ENCODE results near the gene PPP1R18. TPM values are rescaled to one million over a fixed set of nuclear protein-coding genes. Genes with fewer than 3 reads are reported as not detected.
A peak's percentile ranks its signal among the peaks of the same experiment; 100 is the strongest.

Gene PPP1R18
- total RNA-seq, 1 experiment from 2014 or later: 48.2 TPM

GRCh38 chr6:30686908-30687658, 638 bp upstream of the PPP1R18 start:
- Histone ChIP-seq H3K27me3 (ENCODE audit: control insufficient read depth, insufficient read depth, low read length) (no peaks in the 10 kb centered on the region), H3K4me3 (ENCODE audit: insufficient read depth, low read depth, low read length) (peak overlapping the region; percentile 86), H3K36me3 (replicated peaks; ENCODE audit: control insufficient read depth, insufficient read depth, low read length) (no peaks in the 10 kb centered on the region)
- DNase-seq: peak; percentile 95

- H3K36me3 ChIP-seq (replicated peaks; ENCODE audit: control insufficient read depth, insufficient read depth, low read length): no peaks in the 10 kb centered on the region; the same call in 1 of the 2 replicates
- H3K27me3 ChIP-seq (ENCODE audit: control insufficient read depth, insufficient read depth, low read length): no peaks in the 10 kb centered on the region
- DNase-seq: peak; percentile 64
- H3K4me3 ChIP-seq (ENCODE audit: insufficient read depth, low read depth, low read length): peak overlapping the region; percentile 86
Observed at GRCh38 chr6:30685157-30686008, 1.1 kb downstream of the PPP1R18 start.

- no peak for DNase-seq
Observed at GRCh38 chr6:30684386-30685156, 1.9 kb downstream of the PPP1R18 start.

GRCh38 chr6:30683980-30684338, 2.5 kb downstream of the PPP1R18 start:
- no peaks in the 10 kb centered on the region; the same call in 1 of the 2 replicates for H3K36me3 ChIP-seq (replicated peaks; ENCODE audit: control insufficient read depth, insufficient read depth, low read length)
- H3K4me3 ChIP-seq (ENCODE audit: insufficient read depth, low read depth, low read length): peak overlapping the region; percentile 45

More at GRCh38 chr6:30684386-30685156, 1.9 kb downstream of the PPP1R18 start:
- Histone ChIP-seq H3K36me3 (replicated peaks; ENCODE audit: control insufficient read depth, insufficient read depth, low read length) (no peaks in the 10 kb centered on the region; the same call in 1 of the 2 replicates), H3K27me3 (ENCODE audit: control insufficient read depth, insufficient read depth, low read length) (no peaks in the 10 kb centered on the region), H3K4me3 (ENCODE audit: insufficient read depth, low read depth, low read length) (peak overlapping the region; percentile 45)

GRCh38 chr6:30683183-30683979, 3.1 kb downstream of the PPP1R18 start:
- H3K4me3 ChIP-seq (ENCODE audit: insufficient read depth, low read depth, low read length): peak overlapping the region; percentile 45
- H3K36me3 ChIP-seq (replicated peaks; ENCODE audit: control insufficient read depth, insufficient read depth, low read length): peaks cover 2% of the 10 kb centered on the region
- no peaks in the 10 kb centered on the region for H3K27me3 ChIP-seq (ENCODE audit: control insufficient read depth, insufficient read depth, low read length)
- peak; percentile 64 for DNase-seq

More at GRCh38 chr6:30683980-30684338, 2.5 kb downstream of the PPP1R18 start:
- H3K27me3 ChIP-seq (ENCODE audit: control insufficient read depth, insufficient read depth, low read length): no peaks in the 10 kb centered on the region
- DNase-seq: no peak

GRCh38 chr6:30682143-30683117, 4.0 kb downstream of the PPP1R18 start:
- Histone ChIP-seq H3K36me3 (replicated peaks; ENCODE audit: control insufficient read depth, insufficient read depth, low read length) (peaks cover 2% of the 10 kb centered on the region), H3K4me3 (ENCODE audit: insufficient read depth, low read depth, low read length) (peak overlapping the region; percentile 12; the same call in 1 of the 2 replicates), H3K27me3 (ENCODE audit: control insufficient read depth, insufficient read depth, low read length) (no peaks in the 10 kb centered on the region)
- peak; percentile 82 for DNase-seq

- H3K27me3 ChIP-seq (ENCODE audit: control insufficient read depth, insufficient read depth, low read length): no peaks in the 10 kb centered on the region
- no peak for DNase-seq
- H3K4me3 ChIP-seq (ENCODE audit: insufficient read depth, low read depth, low read length): no peak overlapping the region
- H3K36me3 ChIP-seq (replicated peaks; ENCODE audit: control insufficient read depth, insufficient read depth, low read length): peaks cover 6% of the 10 kb centered on the region
Observed at GRCh38 chr6:30681766-30682142, 4.7 kb downstream of the PPP1R18 start.

GRCh38 chr6:30679765-30680535, 6.5 kb downstream of the PPP1R18 start:
- no peak overlapping the region for H3K4me3 ChIP-seq (ENCODE audit: insufficient read depth, low read depth, low read length)
- H3K27me3 ChIP-seq (ENCODE audit: control insufficient read depth, insufficient read depth, low read length): no peaks in the 10 kb centered on the region

GRCh38 chr6:30678964-30679726, 7.3 kb downstream of the PPP1R18 start:
- Histone ChIP-seq H3K27me3 (ENCODE audit: control insufficient read depth, insufficient read depth, low read length) (no peaks in the 10 kb centered on the region), H3K36me3 (replicated peaks; ENCODE audit: control insufficient read depth, insufficient read depth, low read length) (peaks cover 9% of the 10 kb centered on the region), H3K4me3 (ENCODE audit: insufficient read depth, low read depth, low read length) (no peak overlapping the region)
- peak; percentile 97 for DNase-seq

More at GRCh38 chr6:30679765-30680535, 6.5 kb downstream of the PPP1R18 start:
- no peak for DNase-seq
- H3K36me3 ChIP-seq (replicated peaks; ENCODE audit: control insufficient read depth, insufficient read depth, low read length): peaks cover 9% of the 10 kb centered on the region

- peaks cover 9% of the 10 kb centered on the region for H3K36me3 ChIP-seq (replicated peaks; ENCODE audit: control insufficient read depth, insufficient read depth, low read length)
Observed at GRCh38 chr6:30676660-30677285, 9.7 kb downstream of the PPP1R18 start.

GRCh38 chr6:30672445-30673253, 13.8 kb downstream of the PPP1R18 start, which contains the start of gene DHX16:
DHX16 (minus strand) TSS chr6:30673006; CDS start chr6:30672841, 165 bp downstream.
- H3K4me3 ChIP-seq (ENCODE audit: insufficient read depth, low read depth, low read length): peak within 1 kb of the TSS; percentile 89
- no peaks in the 10 kb centered on the region for H3K27me3 ChIP-seq (ENCODE audit: control insufficient read depth, insufficient read depth, low read length)
- peak; percentile 94 for DNase-seq
- H3K36me3 ChIP-seq (replicated peaks; ENCODE audit: control insufficient read depth, insufficient read depth, low read length): peaks cover 17% of the 10 kb centered on the region

More at GRCh38 chr6:30676660-30677285, 9.7 kb downstream of the PPP1R18 start:
- DNase-seq: no peak
- Histone ChIP-seq H3K27me3 (ENCODE audit: control insufficient read depth, insufficient read depth, low read length) (no peaks in the 10 kb centered on the region), H3K4me3 (ENCODE audit: insufficient read depth, low read depth, low read length) (no peak overlapping the region)

Measured in H7 (cell line).